ENCODE data around the gene SHC1. TPM values are rescaled to one million over a fixed set of nuclear protein-coding genes. Genes with fewer than 3 reads are reported as not detected.

Gene SHC1
- total and polyA plus RNA-seq, 2 donors (not counting 1 experiment from before 2014, with no cell fraction given) = 50.1 to 61.4 TPM

- Mint-ChIP-seq H3K27me3 (no peaks in the 10 kb centered on the region), H3K4me1 (peaks cover 66% of the 10 kb centered on the region), H3K4me3 (peak overlapping the region; percentile 65), H3K9me3 (ENCODE audit: insufficient read depth) (no peaks in the 10 kb centered on the region), H3K27ac (peak overlapping the region; percentile 96)
- Histone ChIP-seq H3K4me3 (ENCODE audit: control extremely low read depth in 1 of 5, extremely low read depth in 1 of 5, insufficient read depth in 1 of 5, low read depth in 2 of 5, low read length in 4 of 5) (peak overlapping the region in 2 of 5 experiments; percentile 21 to 22), H3K36me3 (replicated peaks in 1 of 2; ENCODE audit: control extremely low read depth in 1 of 2, control insufficient read depth in 1 of 2, extremely low read depth in 1 of 2, insufficient read depth in 2 of 2, low read length in 1 of 2) (peaks cover 2 to 45% of the 10 kb centered on the region in 2 experiments), H3K9ac (ENCODE audit: low read length) (peak overlapping the region; percentile 42), H2AFZ (ENCODE audit: insufficient read depth, low read depth, low read length, poor library complexity, severe bottlenecking) (no peak overlapping the region), H3K9me3 (ENCODE audit: control extremely low read depth in 1 of 3, control insufficient read depth in 2 of 3, insufficient read depth in 1 of 3, low read length in 2 of 3) (no peaks in the 10 kb centered on the region), H3K27ac (ENCODE audit: low read length in 2 of 2) (peak overlapping the region; percentile 99), H3K4me2 (replicated peaks; ENCODE audit: low read depth, low read length, poor library complexity, severe bottlenecking) (peak overlapping the region; percentile 85), H3K79me2 (ENCODE audit: control insufficient read depth, insufficient read depth, low read length) (peaks cover 72% of the 10 kb centered on the region), H4K20me1 (ENCODE audit: control insufficient read depth, insufficient read depth, low read length, poor library complexity, severe bottlenecking) (peaks cover 58% of the 10 kb centered on the region), H3K4me1 (ENCODE audit: control insufficient read depth in 2 of 2, insufficient read depth in 2 of 2, low read length in 2 of 2) (peaks cover 52 to 63% of the 10 kb centered on the region in 2 donors), H3K27me3 (replicated peaks in 1 of 4; ENCODE audit: control extremely low read depth in 1 of 4, control insufficient read depth in 3 of 4, insufficient read depth in 4 of 4, low read length in 3 of 4) (no peaks in the 10 kb centered on the region)
- intact Hi-C loops (cut with micrococcal nuclease) = no loop called here
- CTCF ChIA-PET = interaction anchor here (0.9 to 6.1 kb wide), 7 partner anchors 9 to 99 kb away, joined by 3 to 34 read pairs (median 6); partner anchors contain the start of genes ADAM15, PMVK and PYGO2
- ATAC-seq (ENCODE audit: low read depth) (peak; percentile 15), DNase-seq (peak; percentile 79)
- POLR2A ChIA-PET = interaction anchor here (0.6 to 2.2 kb wide), 6 partner anchors 10 to 344 kb away, joined by 3 to 9 read pairs (median 4); partner anchors contain the start of genes PMVK and PYGO2
- TF ChIP-seq CTCF (IDR thresholded peaks at IDR 0.05) = no peak
- WGBS (ENCODE audit: insufficient coverage) = 31% methylated on average over 12 of the region's 15 CpGs
Observed at GRCh38 chr1:154951901-154952657, 18.5 kb downstream of the SHC1 start.

- peaks cover 40 to 52% of the 10 kb centered on the region in 2 donors for H3K4me1 ChIP-seq (ENCODE audit: control insufficient read depth in 2 of 2, insufficient read depth in 2 of 2, low read length in 2 of 2)
- H3K9ac ChIP-seq (ENCODE audit: low read length) = no peak overlapping the region
- no peaks in the 10 kb centered on the region for H3K9me3 ChIP-seq (ENCODE audit: control extremely low read depth in 1 of 3, control insufficient read depth in 2 of 3, insufficient read depth in 1 of 3, low read length in 2 of 3)
- H4K20me1 ChIP-seq (ENCODE audit: control insufficient read depth, insufficient read depth, low read length, poor library complexity, severe bottlenecking) = peaks cover 47% of the 10 kb centered on the region
- H3K27me3 Mint-ChIP-seq = no peaks in the 10 kb centered on the region
- no peak for DNase-seq
- no peak overlapping the region for H3K4me3 Mint-ChIP-seq
- no peak overlapping the region for H3K27ac Mint-ChIP-seq
- TF ChIP-seq CTCF (IDR thresholded peaks at IDR 0.05) (no peak), EZH2 (IDR thresholded peaks at IDR 0.05; ENCODE audit: borderline replicate concordance, insufficient read depth, low read depth, low read length, poor library complexity, severe bottlenecking) (no peak)
- WGBS (ENCODE audit: insufficient coverage) = 96% methylated on average over 11 of the region's 11 CpGs
- intact Hi-C loops (cut with micrococcal nuclease) = no loop called here
- no peak for ATAC-seq (ENCODE audit: low read depth)
- POLR2A ChIA-PET = no interaction called here
- CTCF ChIA-PET = interaction anchor here (1.0 kb wide), 1 partner anchor 137 kb away, joined by 3 read pairs; no protein-coding TSS in a partner anchor
- peaks cover 36% of the 10 kb centered on the region for H3K79me2 ChIP-seq (ENCODE audit: control insufficient read depth, insufficient read depth, low read length)
- H3K4me1 Mint-ChIP-seq = peaks cover 57% of the 10 kb centered on the region
- no peak overlapping the region for H2AFZ ChIP-seq (ENCODE audit: insufficient read depth, low read depth, low read length, poor library complexity, severe bottlenecking)
- H3K4me3 ChIP-seq (ENCODE audit: control extremely low read depth in 1 of 5, extremely low read depth in 1 of 5, insufficient read depth in 1 of 5, low read depth in 2 of 5, low read length in 4 of 5) = no peak overlapping the region
- H3K9me3 Mint-ChIP-seq (ENCODE audit: insufficient read depth) = no peaks in the 10 kb centered on the region
- no peak overlapping the region for H3K4me2 ChIP-seq (replicated peaks; ENCODE audit: low read depth, low read length, poor library complexity, severe bottlenecking)
- H3K27ac ChIP-seq (ENCODE audit: low read length in 2 of 2) = no peak overlapping the region
- H3K27me3 ChIP-seq (replicated peaks in 1 of 4; ENCODE audit: control extremely low read depth in 1 of 4, control insufficient read depth in 3 of 4, insufficient read depth in 4 of 4, low read length in 3 of 4) = no peaks in the 10 kb centered on the region
- H3K36me3 ChIP-seq (replicated peaks in 1 of 2; ENCODE audit: control extremely low read depth in 1 of 2, control insufficient read depth in 1 of 2, extremely low read depth in 1 of 2, insufficient read depth in 2 of 2, low read length in 1 of 2) = peaks cover 2 to 67% of the 10 kb centered on the region in 2 experiments
Observed at GRCh38 chr1:154948079-154948478, 22.5 kb downstream of the SHC1 start.

All from B cell (primary cell).